Measurements from ENCODE around the gene INSC.

DNA sequence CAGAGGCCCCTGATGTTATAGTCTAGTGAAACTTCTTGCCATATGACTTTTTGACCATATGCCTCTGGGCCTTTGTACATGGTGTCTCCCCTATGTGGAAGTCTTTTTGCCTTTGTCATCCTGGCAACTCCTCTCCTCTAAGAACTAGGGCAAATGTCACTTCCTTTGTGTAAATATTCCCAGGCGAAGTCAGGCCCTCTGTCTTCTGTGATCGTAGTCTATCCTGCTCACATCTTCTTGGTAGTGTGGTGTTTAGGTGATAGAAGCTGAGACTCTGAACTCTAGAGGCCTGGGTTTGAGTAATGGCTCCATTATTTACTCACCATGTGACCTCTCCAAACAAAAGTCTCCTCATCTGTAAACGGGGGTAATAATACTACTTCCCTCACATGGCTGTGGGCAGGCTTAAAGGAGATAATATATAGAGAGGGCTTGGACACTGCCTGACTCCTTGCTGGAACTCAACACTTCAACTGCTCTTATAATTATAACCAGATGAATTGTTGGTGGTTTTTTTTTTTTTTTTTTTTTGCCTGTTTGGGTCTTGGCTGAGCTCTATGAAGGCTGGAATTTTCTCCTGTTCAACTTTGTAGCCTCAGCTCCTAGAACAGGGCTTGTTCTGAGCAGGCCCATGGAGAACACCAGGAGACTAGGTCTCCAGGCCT, 43.8 kb downstream of the INSC start:
- TF ChIP-seq, protein P1, sequence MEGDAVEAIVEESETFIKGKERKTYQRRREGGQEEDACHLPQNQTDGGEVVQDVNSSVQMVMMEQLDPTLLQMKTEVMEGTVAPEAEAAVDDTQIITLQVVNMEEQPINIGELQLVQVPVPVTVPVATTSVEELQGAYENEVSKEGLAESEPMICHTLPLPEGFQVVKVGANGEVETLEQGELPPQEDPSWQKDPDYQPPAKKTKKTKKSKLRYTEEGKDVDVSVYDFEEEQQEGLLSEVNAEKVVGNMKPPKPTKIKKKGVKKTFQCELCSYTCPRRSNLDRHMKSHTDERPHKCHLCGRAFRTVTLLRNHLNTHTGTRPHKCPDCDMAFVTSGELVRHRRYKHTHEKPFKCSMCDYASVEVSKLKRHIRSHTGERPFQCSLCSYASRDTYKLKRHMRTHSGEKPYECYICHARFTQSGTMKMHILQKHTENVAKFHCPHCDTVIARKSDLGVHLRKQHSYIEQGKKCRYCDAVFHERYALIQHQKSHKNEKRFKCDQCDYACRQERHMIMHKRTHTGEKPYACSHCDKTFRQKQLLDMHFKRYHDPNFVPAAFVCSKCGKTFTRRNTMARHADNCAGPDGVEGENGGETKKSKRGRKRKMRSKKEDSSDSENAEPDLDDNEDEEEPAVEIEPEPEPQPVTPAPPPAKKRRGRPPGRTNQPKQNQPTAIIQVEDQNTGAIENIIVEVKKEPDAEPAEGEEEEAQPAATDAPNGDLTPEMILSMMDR (conservative IDR thresholded peaks at IDR 0.05): no peak
- no peak for TF ChIP-seq EZH2 (IDR thresholded peaks at IDR 0.05; ENCODE audit: low read depth)
